Measurements from ENCODE around the gene DNASE1L3. TPM values are rescaled to one million over a fixed set of nuclear protein-coding genes. Genes with fewer than 3 reads are reported as not detected.

Gene DNASE1L3
- total RNA-seq, 5 donors from 2014 or later (not counting 1 experiment from before 2014, with no cell fraction given): 0.30 to 0.73 (median 0.45) TPM; not detected in 1

GRCh38 chr3:58215317-58216025, 4.7 kb upstream of the DNASE1L3 start:
- peaks cover 10 to 17% (median 12%) of the 10 kb centered on the region in 3 donors for H3K4me1 Mint-ChIP-seq
- H3K27me3 Mint-ChIP-seq: peaks cover 3 to 4% of the 10 kb centered on the region in 2 donors
- no peaks in the 10 kb centered on the region for H3K36me3 ChIP-seq (ENCODE audit: control insufficient read depth in 2 of 2, extremely low read depth in 1 of 2, insufficient read depth in 1 of 2, low read length in 1 of 2)
- H3K27ac Mint-ChIP-seq: no peak overlapping the region
- no peak overlapping the region for H3K4me3 Mint-ChIP-seq
- no peak for DNase-seq
- H3K27me3 ChIP-seq (replicated peaks in 1 of 2; ENCODE audit: control insufficient read depth in 2 of 2, extremely low read depth in 1 of 2, insufficient read depth in 2 of 2, low read length in 1 of 2): peaks cover 0 to 3% of the 10 kb centered on the region in 2 experiments
- H3K9me3 Mint-ChIP-seq: no peaks in the 10 kb centered on the region
- H3K4me1 ChIP-seq (ENCODE audit: control insufficient read depth in 1 of 2, extremely low read depth in 1 of 2, insufficient read depth in 2 of 2, low read length in 2 of 2): peaks cover 0 to 6% of the 10 kb centered on the region in 2 experiments
- 76% methylated on average over 4 of the region's 10 CpGs for WGBS (ENCODE audit: insufficient coverage)
- ChIA-PET POLR2A (no interaction called here), CTCF (interaction anchor here (0.6 to 2.2 kb wide), 2 partner anchors 28 to 76 kb away, joined by 4 to 5 read pairs; no protein-coding TSS in a partner anchor)
- H3K9me3 ChIP-seq: no peaks in the 10 kb centered on the region
- no peaks in the 10 kb centered on the region for H3K36me3 Mint-ChIP-seq
- H3K4me3 ChIP-seq (ENCODE audit: control insufficient read depth in 1 of 2, extremely low read depth in 1 of 2, low read length in 1 of 2): no peak overlapping the region
- H3K27ac ChIP-seq (ENCODE audit: low read length): no peak overlapping the region
- no peak for ATAC-seq (replicated peaks in 1 of 4)

GRCh38 chr3:58214484-58215316, 3.9 kb upstream of the DNASE1L3 start:
- Histone ChIP-seq H3K9me3 (no peaks in the 10 kb centered on the region), H3K4me1 (ENCODE audit: control insufficient read depth in 1 of 2, extremely low read depth in 1 of 2, insufficient read depth in 2 of 2, low read length in 2 of 2) (peaks cover 0 to 6% of the 10 kb centered on the region in 2 experiments), H3K36me3 (ENCODE audit: control insufficient read depth in 2 of 2, extremely low read depth in 1 of 2, insufficient read depth in 1 of 2, low read length in 1 of 2) (no peaks in the 10 kb centered on the region), H3K27me3 (replicated peaks in 1 of 2; ENCODE audit: control insufficient read depth in 2 of 2, extremely low read depth in 1 of 2, insufficient read depth in 2 of 2, low read length in 1 of 2) (peaks cover 0 to 3% of the 10 kb centered on the region in 2 experiments), H3K27ac (ENCODE audit: low read length) (no peak overlapping the region), H3K4me3 (ENCODE audit: control insufficient read depth in 1 of 2, extremely low read depth in 1 of 2, low read length in 1 of 2) (no peak overlapping the region)
- no peak overlapping the region for H3K4me3 Mint-ChIP-seq
- ATAC-seq (replicated peaks in 1 of 4) (peak; percentile 24 to 69 (median 36)), DNase-seq (peak in 3 of 35 experiments; percentile 5 to 27 (median 14))
- ChIA-PET POLR2A (interaction anchor here in 1 of 2 donors (0.6 kb wide), 1 partner anchor 503 kb away, joined by 3 read pairs; no protein-coding TSS in a partner anchor), CTCF (interaction anchor here in 1 of 2 donors (2.2 kb wide), 1 partner anchor 27 kb away, joined by 5 read pairs; no protein-coding TSS in a partner anchor)
- H3K9me3 Mint-ChIP-seq: no peaks in the 10 kb centered on the region
- H3K4me1 Mint-ChIP-seq: peaks cover 10 to 17% (median 12%) of the 10 kb centered on the region in 3 donors
- H3K27me3 Mint-ChIP-seq: peaks cover 4 to 5% of the 10 kb centered on the region in 2 donors
- H3K36me3 Mint-ChIP-seq: no peaks in the 10 kb centered on the region
- 50% methylated on average over 3 of the region's 7 CpGs for WGBS (ENCODE audit: insufficient coverage)
- H3K27ac Mint-ChIP-seq: no peak overlapping the region

GRCh38 chr3:58209933-58210332, 839 bp downstream of the DNASE1L3 start:
- H3K4me3 Mint-ChIP-seq: no peak overlapping the region
- H3K36me3 ChIP-seq (ENCODE audit: control insufficient read depth in 2 of 2, extremely low read depth in 1 of 2, insufficient read depth in 1 of 2, low read length in 1 of 2): no peaks in the 10 kb centered on the region
- POLR2A ChIA-PET: no interaction called here
- H3K27me3 Mint-ChIP-seq: peaks cover 4 to 5% of the 10 kb centered on the region in 2 donors
- no peak overlapping the region for H3K27ac Mint-ChIP-seq
- DNase-seq (no peak), ATAC-seq (replicated peaks in 1 of 4) (no peak)
- peaks cover 2 to 9% (median 3%) of the 10 kb centered on the region in 3 donors for H3K4me1 Mint-ChIP-seq
- H3K9me3 Mint-ChIP-seq: no peaks in the 10 kb centered on the region
- H3K27ac ChIP-seq (ENCODE audit: low read length): no peak overlapping the region
- CTCF ChIA-PET: interaction anchor here in 1 of 2 donors (1.1 kb wide), 1 partner anchor 21 kb away, joined by 3 read pairs; no protein-coding TSS in a partner anchor
- peaks cover 0 to 12% of the 10 kb centered on the region in 2 experiments for H3K27me3 ChIP-seq (replicated peaks in 1 of 2; ENCODE audit: control insufficient read depth in 2 of 2, extremely low read depth in 1 of 2, insufficient read depth in 2 of 2, low read length in 1 of 2)
- whole genome bisulfite sequencing (ENCODE audit: insufficient coverage): 63% methylated on average over 3 of the region's 3 CpGs
- no peaks in the 10 kb centered on the region for H3K36me3 Mint-ChIP-seq
- H3K9me3 ChIP-seq: no peaks in the 10 kb centered on the region
- no peak overlapping the region for H3K4me3 ChIP-seq (ENCODE audit: control insufficient read depth in 1 of 2, extremely low read depth in 1 of 2, low read length in 1 of 2)
- no peaks in the 10 kb centered on the region for H3K4me1 ChIP-seq (ENCODE audit: control insufficient read depth in 1 of 2, extremely low read depth in 1 of 2, insufficient read depth in 2 of 2, low read length in 2 of 2)

GRCh38 chr3:58207954-58208353, 2.8 kb downstream of the DNASE1L3 start:
- ATAC-seq (replicated peaks in 1 of 4) (no peak), DNase-seq (no peak)
- ChIA-PET CTCF (interaction anchor here in 1 of 2 donors (0.6 kb wide), 1 partner anchor 99 kb away, joined by 3 read pairs; no protein-coding TSS in a partner anchor), POLR2A (no interaction called here)
- Mint-ChIP-seq H3K27me3 (peaks cover 7 to 10% of the 10 kb centered on the region in 2 donors), H3K36me3 (no peaks in the 10 kb centered on the region), H3K9me3 (peaks cover 0 to 2% (median 0%) of the 10 kb centered on the region in 3 donors), H3K27ac (peak overlapping the region in 1 of 2 donors; percentile 8), H3K4me1 (peaks cover 0 to 8% (median 0%) of the 10 kb centered on the region in 3 donors), H3K4me3 (no peak overlapping the region)
- Histone ChIP-seq H3K4me1 (ENCODE audit: control insufficient read depth in 1 of 2, extremely low read depth in 1 of 2, insufficient read depth in 2 of 2, low read length in 2 of 2) (no peaks in the 10 kb centered on the region), H3K4me3 (ENCODE audit: control insufficient read depth in 1 of 2, extremely low read depth in 1 of 2, low read length in 1 of 2) (no peak overlapping the region), H3K36me3 (ENCODE audit: control insufficient read depth in 2 of 2, extremely low read depth in 1 of 2, insufficient read depth in 1 of 2, low read length in 1 of 2) (no peaks in the 10 kb centered on the region), H3K27ac (ENCODE audit: low read length) (no peak overlapping the region), H3K9me3 (no peaks in the 10 kb centered on the region), H3K27me3 (replicated peaks in 1 of 2; ENCODE audit: control insufficient read depth in 2 of 2, extremely low read depth in 1 of 2, insufficient read depth in 2 of 2, low read length in 1 of 2) (peaks cover 0 to 18% of the 10 kb centered on the region in 2 experiments)
- 89% methylated on average over 2 of the region's 4 CpGs for WGBS (ENCODE audit: insufficient coverage)

- peak in 1 of 35 experiments; percentile 11 for DNase-seq
- ChIA-PET CTCF (no interaction called here), POLR2A (no interaction called here)
- Mint-ChIP-seq H3K4me3 (no peak overlapping the region), H3K36me3 (no peaks in the 10 kb centered on the region), H3K27me3 (peaks cover 8 to 18% of the 10 kb centered on the region in 2 donors), H3K4me1 (peaks cover 0 to 9% (median 0%) of the 10 kb centered on the region in 3 donors), H3K27ac (no peak overlapping the region), H3K9me3 (peaks cover 0 to 2% (median 2%) of the 10 kb centered on the region in 3 donors)
- Histone ChIP-seq H3K36me3 (ENCODE audit: control insufficient read depth in 2 of 2, extremely low read depth in 1 of 2, insufficient read depth in 1 of 2, low read length in 1 of 2) (no peaks in the 10 kb centered on the region), H3K27ac (ENCODE audit: low read length) (no peak overlapping the region), H3K4me1 (ENCODE audit: control insufficient read depth in 1 of 2, extremely low read depth in 1 of 2, insufficient read depth in 2 of 2, low read length in 2 of 2) (no peaks in the 10 kb centered on the region), H3K27me3 (replicated peaks in 1 of 2; ENCODE audit: control insufficient read depth in 2 of 2, extremely low read depth in 1 of 2, insufficient read depth in 2 of 2, low read length in 1 of 2) (peaks cover 0 to 21% of the 10 kb centered on the region in 2 experiments), H3K9me3 (no peaks in the 10 kb centered on the region), H3K4me3 (ENCODE audit: control insufficient read depth in 1 of 2, extremely low read depth in 1 of 2, low read length in 1 of 2) (no peak overlapping the region)
- WGBS (ENCODE audit: insufficient coverage): 52% methylated on average over 3 of the region's 5 CpGs
- peak; percentile 23 to 72 (median 62) for ATAC-seq (replicated peaks in 1 of 4)
Measured at GRCh38 chr3:58206406-58207011, 4.3 kb downstream of the DNASE1L3 start.

GRCh38 chr3:58205981-58206380, 4.8 kb downstream of the DNASE1L3 start:
- WGBS (ENCODE audit: insufficient coverage): 88% methylated on average over 2 of the region's 4 CpGs
- no peak overlapping the region for H3K4me3 Mint-ChIP-seq
- POLR2A ChIA-PET: no interaction called here
- H3K4me3 ChIP-seq (ENCODE audit: control insufficient read depth in 1 of 2, extremely low read depth in 1 of 2, low read length in 1 of 2): no peak overlapping the region
- H3K9me3 ChIP-seq: no peaks in the 10 kb centered on the region
- DNase-seq (no peak), ATAC-seq (replicated peaks in 1 of 4) (no peak)
- no peaks in the 10 kb centered on the region for H3K36me3 Mint-ChIP-seq
- no peaks in the 10 kb centered on the region for H3K36me3 ChIP-seq (ENCODE audit: control insufficient read depth in 2 of 2, extremely low read depth in 1 of 2, insufficient read depth in 1 of 2, low read length in 1 of 2)
- H3K4me1 ChIP-seq (ENCODE audit: control insufficient read depth in 1 of 2, extremely low read depth in 1 of 2, insufficient read depth in 2 of 2, low read length in 2 of 2): peaks cover 0 to under 1% of the 10 kb centered on the region in 2 experiments
- CTCF ChIA-PET: interaction anchor here in 1 of 2 donors (0.6 kb wide), 2 partner anchors 11 to 237 kb away, joined by 4 to 9 read pairs; no protein-coding TSS in a partner anchor
- peaks cover 0 to 22% of the 10 kb centered on the region in 2 experiments for H3K27me3 ChIP-seq (replicated peaks in 1 of 2; ENCODE audit: control insufficient read depth in 2 of 2, extremely low read depth in 1 of 2, insufficient read depth in 2 of 2, low read length in 1 of 2)
- H3K27ac ChIP-seq (ENCODE audit: low read length): no peak overlapping the region
- H3K9me3 Mint-ChIP-seq: peaks cover 0 to 5% (median 2%) of the 10 kb centered on the region in 3 donors
- H3K27ac Mint-ChIP-seq: no peak overlapping the region
- peaks cover 8 to 18% of the 10 kb centered on the region in 2 donors for H3K27me3 Mint-ChIP-seq
- peaks cover 0 to 14% (median 2%) of the 10 kb centered on the region in 3 donors for H3K4me1 Mint-ChIP-seq

Measured in T-cell (primary cell).